ENCODE measurements around the gene CBX8. TPM values are rescaled to one million over a fixed set of nuclear protein-coding genes. Genes with fewer than 3 reads are reported as not detected.
A peak's percentile ranks its signal among the peaks of the same experiment; 100 is the strongest.

The CBX8 gene
- polyA plus RNA-seq, 1 experiment: 0.32 TPM

- peaks cover 46% of the 10 kb centered on the region for H3K27me3 ChIP-seq (ENCODE audit: control insufficient read depth, insufficient read depth, low read length)
- DNase-seq (ENCODE audit: low read depth): no peak
- peak overlapping the region; percentile 56 for H3K4me3 ChIP-seq (ENCODE audit: low read depth, low read length)
- CTCF ChIA-PET: interaction anchor here (0.7 to 2.0 kb wide), 4 partner anchors 10 to 207 kb away, joined by 3 to 10 read pairs (median 3); no protein-coding TSS in a partner anchor
- peaks cover 9% of the 10 kb centered on the region for H3K36me3 ChIP-seq (ENCODE audit: control insufficient read depth, insufficient read depth, low read length)
- POLR2A ChIA-PET: no interaction called here
- TF ChIP-seq, protein P1, sequence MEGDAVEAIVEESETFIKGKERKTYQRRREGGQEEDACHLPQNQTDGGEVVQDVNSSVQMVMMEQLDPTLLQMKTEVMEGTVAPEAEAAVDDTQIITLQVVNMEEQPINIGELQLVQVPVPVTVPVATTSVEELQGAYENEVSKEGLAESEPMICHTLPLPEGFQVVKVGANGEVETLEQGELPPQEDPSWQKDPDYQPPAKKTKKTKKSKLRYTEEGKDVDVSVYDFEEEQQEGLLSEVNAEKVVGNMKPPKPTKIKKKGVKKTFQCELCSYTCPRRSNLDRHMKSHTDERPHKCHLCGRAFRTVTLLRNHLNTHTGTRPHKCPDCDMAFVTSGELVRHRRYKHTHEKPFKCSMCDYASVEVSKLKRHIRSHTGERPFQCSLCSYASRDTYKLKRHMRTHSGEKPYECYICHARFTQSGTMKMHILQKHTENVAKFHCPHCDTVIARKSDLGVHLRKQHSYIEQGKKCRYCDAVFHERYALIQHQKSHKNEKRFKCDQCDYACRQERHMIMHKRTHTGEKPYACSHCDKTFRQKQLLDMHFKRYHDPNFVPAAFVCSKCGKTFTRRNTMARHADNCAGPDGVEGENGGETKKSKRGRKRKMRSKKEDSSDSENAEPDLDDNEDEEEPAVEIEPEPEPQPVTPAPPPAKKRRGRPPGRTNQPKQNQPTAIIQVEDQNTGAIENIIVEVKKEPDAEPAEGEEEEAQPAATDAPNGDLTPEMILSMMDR (IDR thresholded peaks at IDR 0.05; ENCODE audit: insufficient read depth, low read depth, low read length): no peak
Observed at GRCh38 chr17:79798299-79799173, 1.7 kb upstream of the CBX8 start.

DNA sequence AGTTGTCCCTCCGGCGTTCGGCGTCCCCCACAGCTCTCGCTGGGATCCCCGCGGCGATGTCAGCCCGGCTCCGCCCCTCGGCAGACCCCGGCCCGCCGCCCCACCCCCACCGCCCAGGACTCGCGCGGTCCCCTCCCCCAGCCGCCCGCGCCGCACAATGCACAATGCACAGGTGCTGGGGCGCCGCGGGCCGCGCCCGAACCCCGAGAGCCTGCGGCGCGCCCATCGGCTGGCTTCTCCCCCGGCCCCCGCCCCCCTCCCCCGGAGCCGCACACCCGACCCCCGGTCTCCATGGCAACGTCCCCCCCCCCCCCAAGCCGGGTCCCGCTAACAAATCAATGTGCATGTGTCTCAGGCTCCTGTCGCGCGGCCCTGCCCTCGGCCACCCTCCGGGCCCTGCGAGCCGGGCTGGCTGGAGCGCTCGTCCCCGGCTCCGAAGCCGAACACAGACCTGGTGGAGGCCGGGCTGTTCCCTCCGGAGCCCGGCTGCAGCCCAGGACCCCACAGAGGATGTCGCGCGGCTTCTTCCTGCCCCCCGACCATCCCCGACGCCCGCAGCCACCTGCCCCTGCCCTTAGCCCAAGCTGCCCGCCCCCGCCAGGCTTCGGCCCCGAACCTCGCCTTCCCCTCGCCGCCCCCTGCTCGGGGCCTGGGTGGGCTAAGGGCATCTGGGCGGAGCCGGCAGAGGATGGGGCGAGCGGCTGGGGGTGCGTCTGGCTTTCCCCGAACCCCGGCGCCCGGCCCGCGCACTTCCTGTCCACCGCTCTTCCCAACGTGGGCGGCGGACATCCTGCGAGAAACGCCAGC, 818 bp upstream of the CBX8 start:
- Histone ChIP-seq H3K4me3 (ENCODE audit: low read depth, low read length) (peak overlapping the region; percentile 56), H3K27me3 (ENCODE audit: control insufficient read depth, insufficient read depth, low read length) (peaks cover 39% of the 10 kb centered on the region), H3K36me3 (ENCODE audit: control insufficient read depth, insufficient read depth, low read length) (peaks cover 9% of the 10 kb centered on the region)
- no peak for DNase-seq (ENCODE audit: low read depth)
- ChIA-PET POLR2A (interaction anchor here (0.9 to 1.3 kb wide), 2 partner anchors 12 to 41 kb away, joined by 9 to 19 read pairs; partner anchors contain the start of gene CBX4), CTCF (interaction anchor here (0.7 to 2.0 kb wide), 5 partner anchors 10 to 43 kb away, joined by 3 to 13 read pairs (median 6); partner anchors contain the start of gene CBX4)
- TF ChIP-seq, protein P1 (IDR thresholded peaks at IDR 0.05; ENCODE audit: insufficient read depth, low read depth, low read length): no peak

DNA sequence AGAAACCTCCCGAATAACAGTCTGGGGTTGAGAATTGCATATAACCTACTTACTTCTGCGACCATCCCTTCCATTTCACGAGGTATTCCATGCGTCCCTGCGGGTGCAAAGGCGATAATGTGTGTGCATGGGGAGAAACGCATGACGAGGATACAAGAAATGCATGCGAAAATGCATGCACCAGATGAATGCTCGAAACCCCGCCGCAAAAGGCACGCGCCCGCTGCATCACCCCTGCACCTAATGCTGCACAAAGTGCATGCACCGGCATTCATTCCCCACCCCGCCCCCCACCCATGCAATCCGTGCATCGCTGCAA, 474 bp downstream of the CBX8 start:
- ChIA-PET CTCF (interaction anchor here (0.6 to 1.7 kb wide), 7 partner anchors 11 to 212 kb away, joined by 3 to 13 read pairs (median 3); partner anchors contain the start of gene CBX4), POLR2A (interaction anchor here (0.9 to 1.3 kb wide), 2 partner anchors 14 to 43 kb away, joined by 9 to 19 read pairs; partner anchors contain the start of gene CBX4)
- peaks cover 32% of the 10 kb centered on the region for H3K27me3 ChIP-seq (ENCODE audit: control insufficient read depth, insufficient read depth, low read length)
- TF ChIP-seq, protein P1 (IDR thresholded peaks at IDR 0.05; ENCODE audit: insufficient read depth, low read depth, low read length): no peak
- DNase-seq (ENCODE audit: low read depth): no peak
- peaks cover 9% of the 10 kb centered on the region for H3K36me3 ChIP-seq (ENCODE audit: control insufficient read depth, insufficient read depth, low read length)
- peak overlapping the region; percentile 78 for H3K4me3 ChIP-seq (ENCODE audit: low read depth, low read length)

- peaks cover 9% of the 10 kb centered on the region for H3K36me3 ChIP-seq (ENCODE audit: control insufficient read depth, insufficient read depth, low read length)
- peak overlapping the region; percentile 78 for H3K4me3 ChIP-seq (ENCODE audit: low read depth, low read length)
- no peak for DNase-seq (ENCODE audit: low read depth)
- peaks cover 32% of the 10 kb centered on the region for H3K27me3 ChIP-seq (ENCODE audit: control insufficient read depth, insufficient read depth, low read length)
- ChIA-PET CTCF (interaction anchor here (0.7 to 1.7 kb wide), 3 partner anchors 44 to 213 kb away, joined by 3 to 13 read pairs (median 4); partner anchors contain the start of gene CBX4), POLR2A (no interaction called here)
- TF ChIP-seq, protein P1 (IDR thresholded peaks at IDR 0.05; ENCODE audit: insufficient read depth, low read depth, low read length): no peak
Observed at GRCh38 chr17:79795795-79796443, 958 bp downstream of the CBX8 start.
